ENCODE measurements around the gene RASAL2.
A peak's percentile ranks its signal among the peaks of the same experiment; 100 is the strongest.

The RASAL2 gene

DNA sequence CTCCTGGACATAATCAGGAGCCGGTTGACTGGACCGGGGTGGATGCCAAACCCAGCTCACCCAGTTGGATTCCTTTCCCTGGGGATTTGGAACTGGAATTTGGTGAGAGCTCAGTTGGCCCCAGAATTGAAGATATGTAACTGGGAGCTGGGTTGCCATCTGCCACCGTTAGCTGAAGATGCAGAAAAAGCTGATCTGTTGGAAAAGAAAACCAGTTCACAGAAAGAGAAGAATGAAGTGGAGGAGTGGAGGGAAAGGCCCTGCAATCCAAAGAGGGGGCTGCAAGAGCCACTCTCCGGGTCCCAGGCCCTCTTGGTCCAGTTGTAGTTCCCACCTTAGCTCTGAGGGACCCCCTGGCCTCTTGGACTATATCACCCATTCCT lies 435.0 kb downstream of the RASAL2 start:
- DNase-seq, result no peak

DNA sequence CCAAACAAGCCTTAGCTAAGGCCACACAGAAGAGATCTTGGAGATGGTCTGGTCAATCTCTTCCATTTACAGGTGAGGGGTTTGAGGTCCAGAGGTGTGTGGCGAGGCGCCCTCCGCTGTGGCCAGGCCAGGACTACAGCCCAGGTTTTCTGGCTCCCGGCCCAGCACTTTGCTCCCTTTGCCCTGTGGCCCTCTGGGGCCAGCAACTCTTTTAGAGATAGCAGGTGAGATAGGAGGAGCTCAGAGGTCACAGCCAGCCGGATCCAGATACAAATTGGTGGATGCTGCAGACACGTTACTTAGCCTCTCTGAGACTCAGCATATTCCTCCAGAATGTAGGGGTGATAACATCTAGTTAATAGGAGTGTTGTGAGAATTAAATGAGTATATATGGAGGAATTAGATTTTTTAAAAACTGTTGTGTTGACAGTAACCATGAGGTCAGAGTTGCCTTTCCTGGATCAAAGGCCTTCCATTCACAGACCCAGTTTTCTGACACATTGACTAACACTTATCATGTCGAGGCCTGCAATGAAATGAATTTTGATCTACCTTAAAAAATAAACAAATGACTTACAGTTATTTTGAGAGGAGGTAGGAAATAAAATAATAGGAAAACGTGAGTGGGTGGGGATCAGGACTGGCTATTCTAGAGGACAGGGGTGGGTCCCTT lies 435.6 kb downstream of the RASAL2 start:
- no peak for DNase-seq

DNA sequence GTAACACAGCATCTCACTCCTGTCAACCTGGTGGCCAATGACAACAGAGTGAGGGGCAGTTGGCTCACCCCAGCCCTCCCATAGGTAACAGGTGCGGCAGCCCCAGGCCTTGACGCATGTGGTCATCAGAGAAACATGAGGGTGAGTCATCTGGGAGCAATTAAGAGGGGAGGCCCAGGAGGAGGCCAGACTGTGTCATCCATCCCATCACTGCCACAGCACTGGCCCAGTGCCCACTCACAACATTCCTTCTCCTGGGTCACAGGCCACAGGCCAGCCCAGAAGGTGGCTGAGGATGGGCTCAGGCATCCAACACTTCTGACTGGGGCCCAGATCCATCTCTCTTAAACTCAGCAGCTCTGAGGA lies 436.1 kb downstream of the RASAL2 start:
- no peak for DNase-seq

DNA sequence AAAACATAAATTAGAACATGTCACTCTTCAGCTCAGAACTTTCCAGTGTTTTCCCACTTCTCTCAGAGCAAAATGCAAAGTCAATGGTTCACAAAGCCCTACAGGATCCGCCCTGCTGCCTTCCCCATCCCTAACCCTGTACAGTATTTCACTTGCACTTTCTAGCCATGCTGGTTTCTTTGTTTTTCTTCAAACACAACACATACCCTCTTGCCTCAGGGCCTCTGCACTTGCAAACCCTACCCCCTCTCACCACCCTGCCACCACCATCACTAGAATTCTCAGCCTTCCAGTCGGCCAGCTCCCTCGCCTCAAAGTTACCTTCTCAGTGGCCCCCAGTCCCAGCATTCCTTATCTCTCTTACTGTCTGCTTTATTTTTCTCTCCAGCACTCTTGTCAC lies 436.6 kb downstream of the RASAL2 start:
- DNase-seq, result no peak

DNA sequence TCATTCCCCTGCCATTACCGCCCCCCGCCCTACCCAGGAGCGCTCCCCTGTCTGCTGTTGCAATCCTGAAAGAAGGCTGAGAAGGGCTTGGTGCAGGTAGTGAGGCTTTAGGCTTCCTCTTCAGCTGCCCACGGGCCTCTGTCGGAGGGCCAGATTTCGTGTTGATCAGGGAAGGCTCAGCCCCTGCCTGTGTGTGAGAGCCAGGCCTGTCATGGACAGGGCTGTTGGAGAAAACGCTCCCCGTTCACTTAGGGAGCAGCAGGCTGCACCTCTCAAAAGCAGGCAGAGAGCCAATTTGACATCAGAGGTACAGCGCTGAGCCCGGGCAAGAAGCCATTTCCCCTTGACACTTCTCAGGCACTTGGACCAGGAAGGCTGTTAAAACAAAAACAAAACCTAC lies 438.0 kb downstream of the RASAL2 start:
- no peak for DNase-seq

DNA sequence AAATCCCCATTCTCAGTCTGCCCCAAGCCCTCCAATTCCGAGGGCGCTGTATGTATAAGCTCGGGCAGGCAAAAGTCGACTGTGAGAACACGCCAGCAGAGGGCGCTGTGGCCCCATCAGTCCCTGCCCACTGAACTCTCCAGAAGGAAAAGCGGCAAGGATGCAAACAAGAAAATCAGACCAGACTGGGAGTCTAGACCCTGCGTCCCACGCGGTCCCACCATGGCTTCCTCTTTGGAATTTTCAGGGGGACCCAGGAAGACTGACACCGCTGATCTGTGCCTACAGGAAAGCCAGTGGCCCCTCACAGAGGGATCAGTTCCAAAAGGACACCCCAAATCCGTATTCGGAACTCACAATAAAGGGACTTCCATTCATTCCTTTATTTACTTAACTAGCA lies 438.5 kb downstream of the RASAL2 start:
- peak; percentile 71 for DNase-seq

DNA sequence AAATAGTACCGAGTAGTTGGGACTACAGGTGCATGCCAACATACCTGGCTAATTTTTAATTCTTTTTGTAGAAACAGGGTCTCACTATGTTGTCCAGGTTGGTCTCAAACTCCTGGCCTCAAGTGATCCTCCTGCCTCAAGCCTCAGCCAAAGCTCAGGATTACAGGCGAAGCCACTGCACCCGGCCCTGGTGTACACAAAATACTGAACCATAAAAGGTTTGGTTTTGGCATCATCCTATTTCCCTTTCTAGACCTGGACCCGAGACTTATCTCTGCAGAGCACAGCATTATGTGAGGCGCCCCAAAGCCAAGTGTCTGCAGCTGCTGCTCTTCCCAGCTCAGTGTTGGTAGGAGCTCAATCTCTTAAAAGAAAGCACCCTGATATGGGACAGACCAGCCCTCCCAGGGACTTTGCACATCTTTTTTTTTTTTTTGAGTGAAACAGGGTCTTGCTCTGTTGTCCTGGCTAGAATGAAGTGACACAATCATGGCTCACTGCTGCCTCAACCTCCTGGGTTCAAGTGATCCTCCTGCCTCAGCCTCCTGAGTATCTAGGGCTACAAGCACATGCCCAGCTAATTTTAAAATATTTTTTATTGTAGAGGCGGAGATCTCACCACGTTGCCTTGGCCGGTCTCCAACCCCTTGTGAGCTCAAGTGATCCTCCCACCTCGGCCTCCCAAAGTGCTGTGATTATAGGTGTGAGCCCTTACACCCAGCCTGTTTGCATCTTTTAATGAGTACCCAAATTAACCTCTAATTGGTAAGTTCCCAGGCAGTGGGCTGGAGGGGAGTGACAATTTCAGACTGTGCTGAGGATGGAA lies 439.4 kb downstream of the RASAL2 start:
- no peak for DNase-seq

All from COR-L47 (cell line).